HEK293T (cell line): ENCODE data around the gene CHTF18.

Source experiments
- ARNT ChIP-seq: fragments of 450-650 bp; IDR thresholded peaks from 2 replicates; pipeline ENCODE4 v1.6.1; 2017; ENCODE audit warnings: mild to moderate bottlenecking
- BHLHE40 ChIP-seq: fragments of 450-650 bp; IDR thresholded peaks from 2 replicates; pipeline ENCODE4 v1.6.1; 2016; ENCODE audit warnings: mild to moderate bottlenecking, moderate library complexity, borderline replicate concordance
- ELF4 ChIP-seq: fragments of 450-650 bp; IDR thresholded peaks from 2 replicates; pipeline ENCODE4 v1.6.1; 2017; ENCODE audit warnings: antibody characterized with exemption
- FOXA1 ChIP-seq: fragments of 450-650 bp; IDR thresholded peaks from 2 replicates; pipeline ENCODE4 v1.6.1; 2016; ENCODE audit warnings: mild to moderate bottlenecking
- FOXK2 ChIP-seq: fragments of 450-650 bp; IDR thresholded peaks from 2 replicates; pipeline ENCODE4 v1.6.1; 2016; ENCODE audit warnings: mild to moderate bottlenecking
- FOXM1 ChIP-seq: fragments of 450-650 bp; IDR thresholded peaks from 2 replicates; pipeline ENCODE4 v1.6.1; 2017; ENCODE audit warnings: mild to moderate bottlenecking, borderline replicate concordance
- L3MBTL2 ChIP-seq: fragments of 450-650 bp; conservative IDR thresholded peaks from 2 replicates; pipeline ENCODE4 v1.6.1; 2016; ENCODE audit warnings: mild to moderate bottlenecking
- LEF1 ChIP-seq: fragments of 450-650 bp; IDR thresholded peaks from 2 replicates; pipeline ENCODE4 v1.6.1; 2017; ENCODE audit warnings: mild to moderate bottlenecking, borderline replicate concordance
- PKNOX1 ChIP-seq: fragments of 450-650 bp; IDR thresholded peaks from 2 replicates; pipeline ENCODE4 v1.6.1; 2016
- SP1 ChIP-seq: fragments of 450-650 bp; IDR thresholded peaks from 2 replicates; pipeline ENCODE4 v1.6.1; 2017
- SUZ12 ChIP-seq: fragments of 450-650 bp; IDR thresholded peaks from 2 replicates; pipeline ENCODE4 v1.6.1; 2016; ENCODE audit warnings: mild to moderate bottlenecking
- ZNF384 ChIP-seq: fragments of 450-650 bp; IDR thresholded peaks from 2 replicates; pipeline ENCODE4 v1.6.1; 2016

DNA sequence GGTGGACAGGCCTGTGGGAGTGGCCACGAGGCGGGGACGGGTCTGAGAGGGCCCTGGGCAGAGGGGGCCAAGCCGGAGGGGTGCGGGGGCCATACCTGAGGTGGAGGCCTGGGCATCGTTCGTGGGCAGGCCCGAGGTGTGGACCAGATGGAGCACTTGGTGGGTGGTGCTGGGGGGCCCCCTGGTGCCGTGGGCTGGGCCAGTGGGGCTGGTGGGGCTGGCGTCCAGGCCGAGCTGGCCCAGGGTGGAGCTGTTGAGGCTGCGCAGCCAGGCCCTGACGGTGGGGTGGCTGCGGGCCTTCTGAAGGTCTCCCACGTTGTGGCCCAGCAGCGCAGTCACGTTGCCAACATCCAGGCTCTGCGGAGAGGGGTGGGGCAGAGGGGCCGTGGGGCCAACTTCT is 18.5 kb upstream of the CHTF18 start:
- no peak for TF ChIP-seq BHLHE40
- TF ChIP-seq PKNOX1, result no peak
- TF ChIP-seq FOXM1, result no peak
- no peak for TF ChIP-seq ELF4
- no peak for TF ChIP-seq L3MBTL2
- TF ChIP-seq SUZ12, result no peak
- TF ChIP-seq SP1, result no peak
- TF ChIP-seq ZNF384, result no peak
- no peak for TF ChIP-seq ARNT
- TF ChIP-seq FOXK2, result no peak
- TF ChIP-seq FOXA1, result no peak
- TF ChIP-seq LEF1, result no peak
